GM19351 (cell line): ENCODE results near the gene RAD18.
A peak's percentile ranks its signal among the peaks of the same experiment; 100 is the strongest.

ENCODE experiments used
- ATAC-seq: cut with Tn5 transposase; IDR thresholded peaks from one replicate; pipeline ENCODE4 v1.9.1; 2021; ENCODE audit warnings: mild to moderate bottlenecking, moderate library complexity; ENCODE audit not compliant: unreplicated experiment

The RAD18 gene

GRCh38 chr3:8985876-8986275 is 22.6 kb upstream of the RAD18 start:
- ATAC-seq = no peak

GRCh38 chr3:8985411-8985831 is 22.1 kb upstream of the RAD18 start:
- no peak for ATAC-seq

GRCh38 chr3:8984526-8984925 is 21.3 kb upstream of the RAD18 start:
- no peak for ATAC-seq

- ATAC-seq = no peak
These were observed 20.8 kb upstream of the RAD18 start for GRCh38 chr3:8984081-8984480.

GRCh38 chr3:8983591-8983990 is 20.3 kb upstream of the RAD18 start:
- no peak for ATAC-seq

- ATAC-seq = no peak
These were observed 19.8 kb upstream of the RAD18 start for GRCh38 chr3:8983026-8983425.

GRCh38 chr3:8982509-8982908 is 19.2 kb upstream of the RAD18 start:
- no peak for ATAC-seq

GRCh38 chr3:8981700-8982099 is 18.4 kb upstream of the RAD18 start:
- no peak for ATAC-seq

GRCh38 chr3:8981296-8981695 is 18.0 kb upstream of the RAD18 start:
- no peak for ATAC-seq

GRCh38 chr3:8980756-8981257 is 17.5 kb upstream of the RAD18 start:
- no peak for ATAC-seq

- no peak for ATAC-seq
These were observed 16.0 kb upstream of the RAD18 start for GRCh38 chr3:8979262-8979661.

GRCh38 chr3:8978551-8978950 is 15.3 kb upstream of the RAD18 start:
- no peak for ATAC-seq

GRCh38 chr3:8976540-8977182 is 13.4 kb upstream of the RAD18 start:
- no peak for ATAC-seq

GRCh38 chr3:8975081-8976020 is 12.1 kb upstream of the RAD18 start:
- ATAC-seq = no peak

- no peak for ATAC-seq
These were observed 11.2 kb upstream of the RAD18 start for GRCh38 chr3:8974458-8974857.

- no peak for ATAC-seq
These were observed 9.4 kb upstream of the RAD18 start for GRCh38 chr3:8972639-8973038.

GRCh38 chr3:8970971-8971589 is 7.8 kb upstream of the RAD18 start:
- peak; percentile 67 for ATAC-seq

- ATAC-seq = no peak
These were observed 6.0 kb upstream of the RAD18 start for GRCh38 chr3:8969241-8969640.

- ATAC-seq = no peak
These were observed 5.2 kb upstream of the RAD18 start for GRCh38 chr3:8968375-8968882.

GRCh38 chr3:8967553-8967952 is 4.3 kb upstream of the RAD18 start:
- ATAC-seq = no peak

GRCh38 chr3:8966820-8967348 is 3.6 kb upstream of the RAD18 start:
- no peak for ATAC-seq
